Stomach (tissue), 9 donors: Measurements from ENCODE around the gene FRMD1. TPM values are rescaled to one million over a fixed set of nuclear protein-coding genes. Genes with fewer than 3 reads are reported as not detected.

ENCODE experiments used
- DNase-seq, 2 donors: peaks; one replicate each; pipeline versions ENCODE4 v3.0.0 to v3.0.0-alpha.2; 2013 to 2019
- H3K27ac ChIP-seq, 5 donors: fragments of 200-600 bp in 4 of 5; sonication (generic) in 4 of 5; one replicate each; pipeline ENCODE4 v1.5.1; 2013 to 2019; ENCODE audit warnings: mild to moderate bottlenecking in 1 of 5, moderate library complexity in 1 of 5
- H3K27me3 ChIP-seq, 3 donors: fragments of 200-600 bp; sonication (generic); one replicate each; pipeline ENCODE4 v1.5.1; 2017 to 2019; ENCODE audit warnings: mixed run types in 1 of 3
- H3K36me3 ChIP-seq, 4 donors: fragments of 200-600 bp; sonication (generic); 1 replicate in 3 of 4; 2 replicates in 1 of 4; pipeline ENCODE4 v1.5.1; 2016 to 2019
- H3K4me1 ChIP-seq, 4 donors: fragments of 200-600 bp; sonication (generic); one replicate each; pipeline ENCODE4 v1.5.1; 2016 to 2019
- H3K4me3 ChIP-seq, 4 donors: fragments of 200-600 bp; sonication (generic) in 3 of 4; one replicate each; pipeline ENCODE4 v1.5.1; 2016 to 2019; ENCODE audit warnings: mild to moderate bottlenecking in 1 of 4
- H3K9me3 ChIP-seq, 4 donors: fragments of 200-600 bp; sonication (generic); one replicate each; pipeline ENCODE4 v1.5.1; 2016 to 2019
- EP300 ChIP-seq: sonication (generic); formaldehyde crosslinking; IDR thresholded peaks from one replicate; pipeline ENCODE4 v1.6.1; 2017; ENCODE audit warnings: antibody characterized with exemption
- POLR2A ChIP-seq, 4 donors: fragments of 450-650 bp; IDR thresholded peaks; one replicate each; pipeline ENCODE4 v1.6.1; 2016; ENCODE audit warnings: antibody characterized with exemption in 4 of 4, control low read depth in 2 of 4, mild to moderate bottlenecking in 1 of 4, moderate library complexity in 1 of 4
- POLR2AphosphoS5 ChIP-seq, 3 donors: sonication (generic); formaldehyde crosslinking; IDR thresholded peaks; one replicate each; pipeline ENCODE4 v1.6.1; 2016; ENCODE audit warnings: antibody characterized with exemption in 3 of 3
- WGBS, 5 donors: extraction: QIAGEN DNeasy Blood & Tissue Kit in 3 of 5; methylation state at CpG; one replicate each; pipeline versions ENCODE4 v1.1.5 to v1.1.7; 2013 to 2018; 5-methylcytosine and 5-hydroxymethylcytosine counted together
- intact Hi-C: fragments of 100-400 bp; cut with DNase I; formaldehyde crosslinking; loops from one replicate; pipeline ENCODE4 v1.15.1; 2023; ENCODE audit warnings: low total_unique reads
- polyA plus RNA-seq, 3 donors: library from polyadenylated mRNA; stranded (reverse); fragments of 200-250 nt; gene quantifications; one replicate each; pipeline ENCODE4 v1.2.3, GENCODE V29; 2013
- total RNA-seq, 5 donors: library from RNA; depleted of rRNA; stranded (reverse); fragments of >200 nt; gene quantifications; one replicate each; pipeline versions ENCODE4 v1.1.0 to v1.2.3, GENCODE V29; 2014 to 2016
- TF ChIP-seq, protein P1 (sequence below), 7 experiments: fragments of 450-650 bp in 4 of 7; fragments of 200-600 bp in 3 of 7; sonication (generic) in 3 of 7; IDR thresholded peaks; one replicate each; pipeline ENCODE4 v1.5.1; 2016 to 2019; ENCODE audit warnings: antibody characterized with exemption in 7 of 7, control low read depth in 2 of 7, mild to moderate bottlenecking in 1 of 7
- donor health status: healthy with polysubstance abuse.
- donor health status: Bipolar disorder and iron deficiency.
- donor health status: healthy.

Gene FRMD1
- total and polyA plus RNA-seq, 8 donors = 0.43 to 42.9 (median 7.7) TPM

DNA sequence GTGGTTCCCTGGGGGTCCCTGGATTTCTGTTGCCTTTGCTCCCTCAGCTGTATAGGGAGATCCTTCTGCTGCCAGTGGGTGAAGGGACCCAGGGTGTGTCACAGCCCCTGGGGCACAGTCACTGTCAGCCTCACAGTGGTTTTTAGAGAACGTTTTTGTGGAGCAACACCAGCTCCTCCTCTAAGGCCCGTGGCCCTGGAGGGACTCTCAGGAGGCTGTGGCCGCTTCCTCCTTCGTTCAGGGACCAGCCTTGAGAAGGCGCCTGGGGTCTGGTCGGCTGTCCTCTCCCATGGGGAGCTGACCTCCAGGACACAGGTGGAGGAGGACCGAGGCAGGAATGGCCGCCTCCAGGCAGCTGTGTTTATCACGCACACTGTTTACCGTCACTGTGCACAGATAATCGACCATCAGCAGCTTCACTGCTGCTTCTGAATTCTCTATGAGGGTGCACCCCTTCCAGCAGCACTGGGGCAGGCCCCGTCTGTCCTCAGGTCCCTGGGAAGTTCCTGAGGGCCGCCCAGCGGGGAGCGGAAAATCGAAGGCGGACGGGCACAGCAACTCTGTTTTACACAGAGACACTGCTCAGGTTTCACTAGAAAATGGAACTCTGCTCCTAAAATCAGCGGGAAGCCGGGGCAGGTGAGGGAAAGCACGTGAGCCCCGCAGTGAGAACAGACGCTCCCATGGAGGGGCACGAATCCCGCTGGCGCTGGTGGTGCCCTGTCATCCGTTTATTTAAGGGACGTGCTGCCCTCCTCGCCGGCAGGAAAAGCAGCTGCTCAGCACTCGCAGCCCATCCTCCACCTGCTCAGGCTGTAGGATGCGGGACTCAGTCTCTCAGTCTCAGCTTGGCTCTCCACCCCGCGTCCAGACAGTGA lies 10.4 kb upstream of the FRMD1 start:
- peaks cover 0 to 5% (median 2%) of the 10 kb centered on the region in 4 donors for H3K9me3 ChIP-seq
- H3K27me3 ChIP-seq = no peaks in the 10 kb centered on the region
- DNase-seq = no peak
- intact Hi-C loops = no loop called here
- TF ChIP-seq POLR2AphosphoS5 (IDR thresholded peaks at IDR 0.05) (no peak), POLR2A (IDR thresholded peaks at IDR 0.05) (no peak), EP300 (no peak)
- TF ChIP-seq, protein P1, sequence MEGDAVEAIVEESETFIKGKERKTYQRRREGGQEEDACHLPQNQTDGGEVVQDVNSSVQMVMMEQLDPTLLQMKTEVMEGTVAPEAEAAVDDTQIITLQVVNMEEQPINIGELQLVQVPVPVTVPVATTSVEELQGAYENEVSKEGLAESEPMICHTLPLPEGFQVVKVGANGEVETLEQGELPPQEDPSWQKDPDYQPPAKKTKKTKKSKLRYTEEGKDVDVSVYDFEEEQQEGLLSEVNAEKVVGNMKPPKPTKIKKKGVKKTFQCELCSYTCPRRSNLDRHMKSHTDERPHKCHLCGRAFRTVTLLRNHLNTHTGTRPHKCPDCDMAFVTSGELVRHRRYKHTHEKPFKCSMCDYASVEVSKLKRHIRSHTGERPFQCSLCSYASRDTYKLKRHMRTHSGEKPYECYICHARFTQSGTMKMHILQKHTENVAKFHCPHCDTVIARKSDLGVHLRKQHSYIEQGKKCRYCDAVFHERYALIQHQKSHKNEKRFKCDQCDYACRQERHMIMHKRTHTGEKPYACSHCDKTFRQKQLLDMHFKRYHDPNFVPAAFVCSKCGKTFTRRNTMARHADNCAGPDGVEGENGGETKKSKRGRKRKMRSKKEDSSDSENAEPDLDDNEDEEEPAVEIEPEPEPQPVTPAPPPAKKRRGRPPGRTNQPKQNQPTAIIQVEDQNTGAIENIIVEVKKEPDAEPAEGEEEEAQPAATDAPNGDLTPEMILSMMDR (IDR thresholded peaks at IDR 0.05) = no peak
- no peaks in the 10 kb centered on the region for H3K36me3 ChIP-seq
- 79 to 85% (median 84%) methylated on average over 31 to 34 of the region's 34 CpGs for WGBS, 5 donors
- peaks cover 13 to 20% (median 13%) of the 10 kb centered on the region in 4 donors for H3K4me1 ChIP-seq
- H3K27ac ChIP-seq = peak overlapping the region in 2 of 5 donors; percentile 8 to 54
- H3K4me3 ChIP-seq = no peak overlapping the region

DNA sequence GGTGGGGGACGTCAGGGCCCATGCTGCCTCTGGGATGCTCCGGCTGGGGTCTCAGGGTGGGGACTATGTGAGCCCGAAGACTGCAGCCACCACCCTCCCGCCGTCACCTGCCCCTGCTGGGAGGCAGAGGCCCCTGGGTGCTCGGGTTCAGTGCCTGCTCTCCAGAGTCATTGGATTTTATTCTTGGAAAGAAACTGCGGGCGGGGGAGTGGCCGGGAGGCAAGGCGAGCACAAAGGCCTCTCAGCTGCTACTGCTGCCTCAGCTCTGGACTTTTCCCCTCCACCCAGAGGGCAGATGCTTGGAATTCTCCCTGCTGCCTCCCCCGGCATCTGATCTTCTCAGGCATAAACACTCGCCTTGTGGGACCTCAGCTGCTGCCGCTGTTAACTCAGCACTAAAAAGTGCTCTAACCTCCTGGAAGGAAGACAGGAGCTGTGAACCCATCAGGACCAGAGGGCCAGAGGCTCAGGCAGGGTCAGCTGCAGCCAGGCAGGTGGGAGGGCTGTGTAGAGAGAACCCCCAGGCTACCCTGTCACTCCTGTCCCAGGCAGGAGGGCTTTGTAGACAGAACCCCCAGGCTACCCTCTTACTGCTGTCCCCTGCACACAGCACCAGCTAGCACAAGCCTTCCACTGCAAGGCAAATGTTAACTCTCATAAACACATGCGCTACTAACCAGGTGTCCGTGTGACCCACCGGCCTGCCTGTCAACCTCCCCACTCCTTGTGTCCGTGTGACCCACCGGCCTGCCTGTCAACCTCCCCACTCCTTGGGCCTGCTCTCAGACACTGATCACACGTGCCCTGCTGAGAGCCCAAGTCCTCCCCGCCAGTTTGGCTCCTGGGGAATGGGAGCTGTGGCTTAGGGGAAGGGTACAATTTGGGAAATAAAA lies 9.4 kb upstream of the FRMD1 start:
- Histone ChIP-seq H3K4me1 (peaks cover 10 to 20% (median 13%) of the 10 kb centered on the region in 4 donors), H3K4me3 (no peak overlapping the region), H3K27ac (peak overlapping the region in 3 of 5 donors; percentile 28 to 54 (median 29)), H3K9me3 (peaks cover 0 to 5% (median 2%) of the 10 kb centered on the region in 4 donors), H3K36me3 (no peaks in the 10 kb centered on the region), H3K27me3 (no peaks in the 10 kb centered on the region)
- 44 to 56% (median 47%) methylated on average over 15 to 20 of the region's 20 CpGs for WGBS, 5 donors
- TF ChIP-seq, protein P1 (IDR thresholded peaks at IDR 0.05) = no peak
- no peak for TF ChIP-seq POLR2A (IDR thresholded peaks at IDR 0.05)
- TF ChIP-seq POLR2AphosphoS5 (IDR thresholded peaks at IDR 0.05) = no peak
- TF ChIP-seq EP300 = no peak
- peak; percentile 44 to 87 for DNase-seq
- intact Hi-C loops = no loop called here

DNA sequence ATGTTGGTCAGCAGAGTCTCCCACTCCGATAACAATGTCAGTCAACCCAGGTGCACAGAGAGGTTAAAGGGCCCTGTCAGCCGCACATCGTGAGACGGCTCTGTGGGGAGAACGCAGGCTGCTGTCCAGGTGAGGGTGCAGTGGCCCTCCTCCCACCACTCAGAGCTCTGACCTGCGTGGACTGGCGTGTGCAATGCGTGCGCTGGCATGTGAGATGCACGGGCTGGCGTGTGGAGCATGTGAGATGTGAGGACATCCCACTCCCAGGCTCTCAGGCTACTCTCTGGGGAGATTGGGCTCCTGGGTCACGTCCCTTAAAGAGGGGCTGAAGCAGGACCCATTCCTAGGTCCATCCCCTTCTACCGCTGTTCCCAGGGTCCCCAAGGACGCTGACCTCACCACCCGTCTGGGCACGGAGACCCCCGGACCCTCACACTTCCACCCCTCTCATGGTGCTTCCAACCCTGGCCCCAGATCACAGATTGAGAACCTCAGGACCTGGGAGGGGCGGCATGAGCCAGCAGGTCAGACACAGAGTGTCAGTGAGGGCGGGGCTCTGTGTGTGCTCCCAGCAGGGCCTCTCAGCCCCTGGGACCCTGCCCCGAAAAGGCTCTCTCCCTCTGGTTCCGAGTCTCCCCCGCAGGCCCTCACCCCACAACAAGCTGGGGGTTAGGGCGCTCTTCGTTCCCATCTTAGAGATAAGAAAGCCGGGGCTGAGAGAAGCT lies 8.6 kb upstream of the FRMD1 start:
- intact Hi-C loops = no loop called here
- WGBS, 5 donors = 67 to 77% (median 74%) methylated on average over 22 to 25 of the region's 25 CpGs
- peak overlapping the region in 2 of 5 donors; percentile 29 to 54 for H3K27ac ChIP-seq

More for the DNA sequence above, 8.6 kb upstream of the FRMD1 start:
- DNase-seq = no peak
- TF ChIP-seq, protein P1 (IDR thresholded peaks at IDR 0.05) = no peak
- TF ChIP-seq POLR2AphosphoS5 (IDR thresholded peaks at IDR 0.05) = no peak
- TF ChIP-seq POLR2A (IDR thresholded peaks at IDR 0.05) = no peak
- TF ChIP-seq EP300 = no peak
- Histone ChIP-seq H3K27me3 (no peaks in the 10 kb centered on the region), H3K36me3 (no peaks in the 10 kb centered on the region), H3K9me3 (peaks cover 0 to 4% (median 2%) of the 10 kb centered on the region in 4 donors), H3K4me3 (no peak overlapping the region), H3K4me1 (peaks cover 10 to 20% (median 13%) of the 10 kb centered on the region in 4 donors)
